ENCODE results near the gene ZNF839.

ZNF839 gene

DNA sequence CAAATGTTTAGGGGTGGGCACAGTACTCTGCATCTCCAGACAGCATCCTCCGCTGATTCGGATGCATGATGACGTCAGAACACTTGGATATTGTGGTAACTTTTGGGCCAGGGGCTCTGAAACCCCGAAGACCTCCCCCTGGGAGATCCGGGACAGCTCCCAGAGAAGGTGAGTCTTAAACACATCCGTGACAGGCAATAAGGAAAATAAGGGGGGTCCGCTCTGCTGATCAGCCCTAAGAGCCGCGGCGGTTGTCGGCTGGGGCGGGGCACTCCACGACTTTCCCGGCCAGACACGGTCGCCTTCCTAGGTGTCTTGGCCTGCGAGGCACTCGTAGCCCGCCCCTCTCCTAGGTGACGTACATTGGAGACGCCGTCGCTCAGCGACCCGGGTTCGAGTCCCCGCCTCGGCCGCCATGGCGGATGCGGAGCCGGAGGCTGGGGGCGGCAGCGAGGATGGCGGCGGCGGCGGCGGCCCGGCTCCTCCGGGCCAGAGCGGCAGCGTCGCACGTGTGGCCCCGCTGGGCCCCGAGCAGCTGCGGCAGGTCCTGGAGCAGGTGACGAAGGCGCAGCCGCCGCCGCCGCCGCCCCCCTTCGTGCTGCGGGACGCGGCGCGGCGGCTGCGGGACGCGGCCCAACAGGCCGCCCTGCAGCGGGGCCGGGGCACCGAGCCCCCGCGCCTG, at the start of gene ZNF839:
ZNF839 (plus strand) TSS at position 396 of the 682 bp plus-strand sequence; CDS start at position 416, 20 bp downstream.
- CTCF ChIA-PET: interaction anchor here (0.8 to 2.7 kb wide), 4 partner anchors 13 to 358 kb away, joined by 3 to 6 read pairs (median 3); no protein-coding TSS in a partner anchor
- TF ChIP-seq, protein P1, sequence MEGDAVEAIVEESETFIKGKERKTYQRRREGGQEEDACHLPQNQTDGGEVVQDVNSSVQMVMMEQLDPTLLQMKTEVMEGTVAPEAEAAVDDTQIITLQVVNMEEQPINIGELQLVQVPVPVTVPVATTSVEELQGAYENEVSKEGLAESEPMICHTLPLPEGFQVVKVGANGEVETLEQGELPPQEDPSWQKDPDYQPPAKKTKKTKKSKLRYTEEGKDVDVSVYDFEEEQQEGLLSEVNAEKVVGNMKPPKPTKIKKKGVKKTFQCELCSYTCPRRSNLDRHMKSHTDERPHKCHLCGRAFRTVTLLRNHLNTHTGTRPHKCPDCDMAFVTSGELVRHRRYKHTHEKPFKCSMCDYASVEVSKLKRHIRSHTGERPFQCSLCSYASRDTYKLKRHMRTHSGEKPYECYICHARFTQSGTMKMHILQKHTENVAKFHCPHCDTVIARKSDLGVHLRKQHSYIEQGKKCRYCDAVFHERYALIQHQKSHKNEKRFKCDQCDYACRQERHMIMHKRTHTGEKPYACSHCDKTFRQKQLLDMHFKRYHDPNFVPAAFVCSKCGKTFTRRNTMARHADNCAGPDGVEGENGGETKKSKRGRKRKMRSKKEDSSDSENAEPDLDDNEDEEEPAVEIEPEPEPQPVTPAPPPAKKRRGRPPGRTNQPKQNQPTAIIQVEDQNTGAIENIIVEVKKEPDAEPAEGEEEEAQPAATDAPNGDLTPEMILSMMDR (IDR thresholded peaks at IDR 0.05; ENCODE audit: control extremely low read depth, extremely low read depth, low read depth, missing control alignments): no peak
- POLR2A ChIA-PET: no interaction called here
- peak; percentile 94 for DNase-seq (ENCODE audit: extremely low spot score)

GRCh38 chr14:102272392-102272791, 47.2 kb upstream of the ZNF839 start:
- TF ChIP-seq, protein P1 (IDR thresholded peaks at IDR 0.05; ENCODE audit: control extremely low read depth, extremely low read depth, low read depth, missing control alignments): no peak
- no peak for DNase-seq (ENCODE audit: extremely low spot score)
- ChIA-PET POLR2A (no interaction called here), CTCF (interaction anchor here (0.8 to 1.1 kb wide), 2 partner anchors 41 to 566 kb away, joined by 3 read pairs; no protein-coding TSS in a partner anchor)

GRCh38 chr14:102275866-102276265, 43.7 kb upstream of the ZNF839 start:
- ChIA-PET POLR2A (no interaction called here), CTCF (no interaction called here)
- TF ChIP-seq, protein P1 (IDR thresholded peaks at IDR 0.05; ENCODE audit: control extremely low read depth, extremely low read depth, low read depth, missing control alignments): no peak
- DNase-seq (ENCODE audit: extremely low spot score): no peak

DNA sequence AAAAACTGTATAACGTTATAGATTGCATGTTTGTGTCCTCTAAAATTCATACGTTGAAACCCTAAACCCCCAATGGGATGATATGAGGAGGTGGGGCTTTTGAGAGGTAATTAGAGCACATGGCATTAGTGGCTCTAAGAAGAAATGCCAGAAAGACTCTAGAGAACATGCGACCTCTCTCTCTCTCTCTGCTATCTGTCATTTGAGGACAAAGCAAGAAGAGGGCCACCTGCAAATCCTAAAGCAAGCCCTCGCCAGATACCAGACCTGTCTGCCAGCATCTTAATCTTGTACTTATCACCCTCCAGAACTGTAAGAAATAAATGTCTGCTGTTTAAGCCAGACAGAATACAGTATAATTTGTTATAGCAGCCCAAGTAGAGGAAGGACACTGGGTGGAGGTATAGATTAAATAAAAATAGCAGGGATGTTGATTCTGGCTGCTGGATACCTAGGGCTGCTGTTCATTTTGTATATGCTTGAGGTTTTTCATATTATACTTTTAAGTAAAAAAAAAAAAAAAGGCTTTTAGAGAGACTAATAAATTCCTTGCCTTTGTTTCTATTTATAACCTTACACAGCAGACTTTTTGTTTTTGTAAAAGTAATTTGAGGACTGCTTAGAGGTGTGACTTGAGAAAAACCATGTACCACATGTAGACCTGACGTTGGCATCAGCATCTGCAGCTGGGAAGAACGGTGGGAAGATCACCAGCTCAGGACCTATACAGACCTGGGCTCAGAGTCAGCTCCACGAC, 41.5 kb upstream of the ZNF839 start:
- POLR2A ChIA-PET: no interaction called here
- TF ChIP-seq, protein P1 (IDR thresholded peaks at IDR 0.05; ENCODE audit: control extremely low read depth, extremely low read depth, low read depth, missing control alignments): no peak
- CTCF ChIA-PET: no interaction called here
- no peak for DNase-seq (ENCODE audit: extremely low spot score)

DNA sequence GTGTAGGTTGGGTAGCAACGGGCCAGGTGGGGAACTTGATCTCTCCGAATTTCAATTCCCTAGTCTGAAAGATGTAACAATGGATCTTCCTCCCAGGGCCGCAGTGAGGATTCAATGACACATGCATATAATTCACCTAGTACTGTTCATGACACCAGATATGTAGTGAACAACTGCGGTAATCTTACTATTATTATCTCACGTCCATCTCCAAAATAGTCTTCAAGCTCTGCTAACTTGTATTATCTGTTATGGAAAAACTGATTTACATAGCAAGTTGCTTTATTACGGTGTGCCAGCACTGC, 41.0 kb upstream of the ZNF839 start:
- ChIA-PET CTCF (no interaction called here), POLR2A (no interaction called here)
- DNase-seq (ENCODE audit: extremely low spot score): no peak
- TF ChIP-seq, protein P1 (IDR thresholded peaks at IDR 0.05; ENCODE audit: control extremely low read depth, extremely low read depth, low read depth, missing control alignments): no peak

- no peak for DNase-seq (ENCODE audit: extremely low spot score)
- ChIA-PET POLR2A (no interaction called here), CTCF (no interaction called here)
- TF ChIP-seq, protein P1 (IDR thresholded peaks at IDR 0.05; ENCODE audit: control extremely low read depth, extremely low read depth, low read depth, missing control alignments): no peak
Observed at GRCh38 chr14:102279282-102279681, 40.3 kb upstream of the ZNF839 start.

Measured in GM10248 (cell line).